Measurements from ENCODE around the gene GABRR3.

DNA sequence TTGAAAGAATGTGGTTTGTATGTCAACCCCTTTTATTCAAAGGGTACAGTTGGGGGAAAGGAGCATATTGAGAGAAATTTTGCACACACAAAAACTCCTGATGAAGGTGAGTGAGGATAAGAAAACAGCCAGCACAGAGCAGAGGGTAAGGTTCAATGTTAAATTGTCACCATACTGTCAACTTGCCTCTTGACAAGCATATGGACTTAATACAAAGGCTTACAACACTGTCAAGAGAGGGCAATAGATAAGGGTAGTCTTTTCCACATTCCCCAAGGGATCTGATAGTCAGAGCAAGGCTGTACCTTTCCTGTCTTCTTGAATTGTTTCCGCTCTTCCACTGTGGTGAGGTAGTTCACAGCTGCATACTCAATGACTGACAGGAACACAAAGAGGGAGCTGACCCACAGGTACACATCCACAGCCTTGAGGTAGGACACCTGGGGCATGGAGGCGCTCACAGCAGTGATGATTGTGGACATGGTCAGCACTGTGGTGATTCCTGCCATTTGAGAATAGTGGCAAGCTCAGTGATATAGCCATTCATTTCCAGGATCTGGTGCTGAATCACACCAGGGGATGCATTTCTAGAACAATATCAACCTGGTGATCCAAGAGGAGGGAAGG, 42.5 kb downstream of the GABRR3 start:
- no peak for TF ChIP-seq POLR2A (IDR thresholded peaks at IDR 0.05)
- TF ChIP-seq, protein P1, sequence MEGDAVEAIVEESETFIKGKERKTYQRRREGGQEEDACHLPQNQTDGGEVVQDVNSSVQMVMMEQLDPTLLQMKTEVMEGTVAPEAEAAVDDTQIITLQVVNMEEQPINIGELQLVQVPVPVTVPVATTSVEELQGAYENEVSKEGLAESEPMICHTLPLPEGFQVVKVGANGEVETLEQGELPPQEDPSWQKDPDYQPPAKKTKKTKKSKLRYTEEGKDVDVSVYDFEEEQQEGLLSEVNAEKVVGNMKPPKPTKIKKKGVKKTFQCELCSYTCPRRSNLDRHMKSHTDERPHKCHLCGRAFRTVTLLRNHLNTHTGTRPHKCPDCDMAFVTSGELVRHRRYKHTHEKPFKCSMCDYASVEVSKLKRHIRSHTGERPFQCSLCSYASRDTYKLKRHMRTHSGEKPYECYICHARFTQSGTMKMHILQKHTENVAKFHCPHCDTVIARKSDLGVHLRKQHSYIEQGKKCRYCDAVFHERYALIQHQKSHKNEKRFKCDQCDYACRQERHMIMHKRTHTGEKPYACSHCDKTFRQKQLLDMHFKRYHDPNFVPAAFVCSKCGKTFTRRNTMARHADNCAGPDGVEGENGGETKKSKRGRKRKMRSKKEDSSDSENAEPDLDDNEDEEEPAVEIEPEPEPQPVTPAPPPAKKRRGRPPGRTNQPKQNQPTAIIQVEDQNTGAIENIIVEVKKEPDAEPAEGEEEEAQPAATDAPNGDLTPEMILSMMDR (IDR thresholded peaks at IDR 0.05), result no peak

All from esophagus squamous epithelium (tissue), 4 donors.